ENCODE results near the gene ITGA1. TPM values are rescaled to one million over a fixed set of nuclear protein-coding genes. Genes with fewer than 3 reads are reported as not detected.

Gene ITGA1
- total RNA-seq, 2 donors from 2014 or later = 0.33 to 3.5 TPM

DNA sequence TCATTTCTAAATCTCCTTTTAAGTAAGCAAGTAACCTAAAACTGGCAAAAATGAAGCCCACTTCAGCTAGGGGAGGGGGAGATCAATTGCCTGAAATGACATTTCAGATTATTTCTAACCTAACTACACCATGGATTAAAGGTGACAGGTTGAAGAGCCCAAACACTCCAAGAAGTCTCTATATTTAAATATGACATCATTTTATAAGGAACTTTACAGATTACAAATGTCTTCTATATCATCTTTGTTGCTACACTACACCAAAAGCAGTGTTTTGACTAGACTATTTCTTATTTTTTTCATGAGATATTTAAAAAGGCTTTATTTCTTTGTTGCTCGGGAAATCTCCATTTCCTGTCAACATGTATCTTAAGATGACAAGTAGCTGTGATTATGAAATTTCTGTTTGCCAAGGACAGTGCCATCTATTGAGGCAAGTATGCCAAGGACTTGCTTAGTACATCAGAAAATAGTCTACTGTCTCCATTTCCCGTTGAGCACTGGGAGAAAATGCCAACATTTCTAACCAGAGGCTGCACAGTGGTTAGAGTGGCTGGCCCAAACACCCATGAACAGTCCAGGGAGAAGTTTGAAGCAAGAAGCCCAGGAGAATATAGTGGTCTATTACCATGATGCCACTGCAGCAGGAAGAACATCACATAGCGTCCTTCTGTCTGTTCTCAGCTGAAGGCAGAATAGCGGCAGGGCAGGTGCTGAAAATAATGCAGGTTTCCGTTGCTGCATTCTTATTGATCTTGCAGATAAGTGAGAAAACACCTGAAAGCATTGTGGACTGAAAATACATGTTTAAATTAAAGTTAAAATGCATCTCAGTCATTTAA lies 108.1 kb downstream of the ITGA1 start:
- no peak for DNase-seq
- no peak overlapping the region for H3K4me3 ChIP-seq (ENCODE audit: low read length)
- H3K9ac ChIP-seq (ENCODE audit: extremely low read depth, low read length, poor library complexity, severe bottlenecking) = no peak overlapping the region
- Mint-ChIP-seq H3K9me3 (no peaks in the 10 kb centered on the region), H3K4me3 (no peak overlapping the region), H3K27ac (no peak overlapping the region), H3K36me3 (ENCODE audit: low read depth) (no peaks in the 10 kb centered on the region), H3K27me3 (ENCODE audit: insufficient read depth) (no peaks in the 10 kb centered on the region), H3K4me1 (peaks cover 3% of the 10 kb centered on the region)
- 93 to 100% methylated on average over 4 to 5 of the region's 5 CpGs for WGBS, 2 experiments (ENCODE audit: insufficient coverage in 1 of 2, insufficient read length in 1 of 2)
- H3K27me3 ChIP-seq (ENCODE audit: control insufficient read depth, insufficient read depth, low read length, poor library complexity, severe bottlenecking) = no peaks in the 10 kb centered on the region
- no peak overlapping the region for H3K27ac ChIP-seq (ENCODE audit: low read depth, low read length)
- H3K36me3 ChIP-seq (ENCODE audit: control insufficient read depth, insufficient read depth, low read length) = no peaks in the 10 kb centered on the region
- no peak for TF ChIP-seq CTCF (conservative IDR thresholded peaks at IDR 0.05)
- H3K4me1 ChIP-seq (ENCODE audit: control insufficient read depth, insufficient read depth, low read length) = peaks cover 5% of the 10 kb centered on the region
- H3K9me3 ChIP-seq (ENCODE audit: control insufficient read depth, low read length) = no peaks in the 10 kb centered on the region

GRCh38 chr5:52896534-52897237 lies 109.0 kb downstream of the ITGA1 start:
- no peaks in the 10 kb centered on the region for H3K9me3 Mint-ChIP-seq
- peaks cover 5% of the 10 kb centered on the region for H3K4me1 ChIP-seq (ENCODE audit: control insufficient read depth, insufficient read depth, low read length)
- no peak overlapping the region for H3K4me3 ChIP-seq (ENCODE audit: low read length)
- H3K27me3 ChIP-seq (ENCODE audit: control insufficient read depth, insufficient read depth, low read length, poor library complexity, severe bottlenecking) = no peaks in the 10 kb centered on the region
- no peaks in the 10 kb centered on the region for H3K36me3 ChIP-seq (ENCODE audit: control insufficient read depth, insufficient read depth, low read length)
- no peak overlapping the region for H3K4me3 Mint-ChIP-seq
- DNase-seq = no peak
- peaks cover 3% of the 10 kb centered on the region for H3K4me1 Mint-ChIP-seq
- TF ChIP-seq CTCF (conservative IDR thresholded peaks at IDR 0.05) = no peak
- H3K27ac ChIP-seq (ENCODE audit: low read depth, low read length) = no peak overlapping the region
- H3K9ac ChIP-seq (ENCODE audit: extremely low read depth, low read length, poor library complexity, severe bottlenecking) = no peak overlapping the region
- no peaks in the 10 kb centered on the region for H3K27me3 Mint-ChIP-seq (ENCODE audit: insufficient read depth)
- H3K9me3 ChIP-seq (ENCODE audit: control insufficient read depth, low read length) = no peaks in the 10 kb centered on the region
- no peaks in the 10 kb centered on the region for H3K36me3 Mint-ChIP-seq (ENCODE audit: low read depth)
- WGBS, 2 experiments (ENCODE audit: insufficient coverage in 1 of 2, insufficient read length in 1 of 2) = 86% methylated on average over 2 of the region's 2 CpGs; no CpG with 5 or more reads in 1 of the 2 experiments
- H3K27ac Mint-ChIP-seq = no peak overlapping the region

DNA sequence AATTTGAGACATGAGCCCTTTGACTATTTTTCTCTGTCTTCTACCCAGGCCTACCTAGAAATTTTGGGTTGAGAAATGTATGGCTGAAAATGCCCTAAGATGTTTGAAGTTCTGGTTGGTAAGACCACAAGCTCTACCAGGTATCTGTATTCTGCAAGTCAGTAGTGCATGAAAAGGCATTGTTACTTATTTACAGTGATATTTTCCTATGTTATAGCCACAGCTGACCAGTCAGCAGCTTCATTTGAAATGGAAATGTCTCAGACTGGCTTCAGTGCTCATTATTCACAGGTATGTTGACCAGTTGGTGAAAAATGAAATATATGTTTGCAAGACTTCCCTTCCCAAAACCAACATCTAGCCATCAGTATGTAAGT lies 109.5 kb downstream of the ITGA1 start:
- Mint-ChIP-seq H3K9me3 (no peaks in the 10 kb centered on the region), H3K4me1 (peaks cover 3% of the 10 kb centered on the region), H3K27me3 (ENCODE audit: insufficient read depth) (no peaks in the 10 kb centered on the region), H3K27ac (no peak overlapping the region), H3K36me3 (ENCODE audit: low read depth) (no peaks in the 10 kb centered on the region), H3K4me3 (no peak overlapping the region)
- H3K27ac ChIP-seq (ENCODE audit: low read depth, low read length) = no peak overlapping the region
- TF ChIP-seq CTCF (conservative IDR thresholded peaks at IDR 0.05) = no peak
- DNase-seq = no peak
- peaks cover 5% of the 10 kb centered on the region for H3K4me1 ChIP-seq (ENCODE audit: control insufficient read depth, insufficient read depth, low read length)
- H3K36me3 ChIP-seq (ENCODE audit: control insufficient read depth, insufficient read depth, low read length) = no peaks in the 10 kb centered on the region
- H3K9ac ChIP-seq (ENCODE audit: extremely low read depth, low read length, poor library complexity, severe bottlenecking) = no peak overlapping the region
- H3K9me3 ChIP-seq (ENCODE audit: control insufficient read depth, low read length) = no peaks in the 10 kb centered on the region
- no peak overlapping the region for H3K4me3 ChIP-seq (ENCODE audit: low read length)
- H3K27me3 ChIP-seq (ENCODE audit: control insufficient read depth, insufficient read depth, low read length, poor library complexity, severe bottlenecking) = no peaks in the 10 kb centered on the region
